Effector memory CD4-positive, alpha-beta T cell (primary cell): ENCODE measurements around the gene HLA-DMA.

Experiments
- DNase-seq, 3 donors: peaks; one replicate each; pipeline ENCODE4 v3.0.0-alpha.2; 2020
- H3K27ac ChIP-seq: 2 replicates; pipeline ENCODE4 v1.7.0; 2013; ENCODE audit warnings: mild to moderate bottlenecking, low read length, moderate library complexity; ENCODE audit not compliant: insufficient read depth, poor library complexity, severe bottlenecking
- H3K27me3 ChIP-seq: replicated peaks from 2 replicates; pipeline ENCODE4 v1.7.0; 2013; ENCODE audit warnings: mild to moderate bottlenecking, low read length; ENCODE audit not compliant: insufficient read depth, control insufficient read depth, poor library complexity, severe bottlenecking
- H3K36me3 ChIP-seq: 2 replicates; pipeline ENCODE4 v1.7.0; 2013; ENCODE audit warnings: mild to moderate bottlenecking, low read length, moderate library complexity; ENCODE audit not compliant: control insufficient read depth, insufficient read depth
- H3K4me1 ChIP-seq: 2 replicates; pipeline ENCODE4 v1.7.0; 2013; ENCODE audit warnings: low read length, mild to moderate bottlenecking; ENCODE audit not compliant: control insufficient read depth, insufficient read depth, poor library complexity, severe bottlenecking
- H3K4me3 ChIP-seq: 2 replicates; pipeline ENCODE4 v1.7.0; 2013; ENCODE audit warnings: low read length, low read depth, mild to moderate bottlenecking; ENCODE audit not compliant: insufficient read depth, poor library complexity, severe bottlenecking
- H3K9me3 ChIP-seq: 2 replicates; pipeline ENCODE4 v1.7.0; 2013; ENCODE audit warnings: mild to moderate bottlenecking, low read length, moderate library complexity; ENCODE audit not compliant: control insufficient read depth

Gene HLA-DMA

GRCh38 chr6:32968867-32969684 lies 16.2 kb upstream of the HLA-DMA start:
- Histone ChIP-seq H3K4me3 (peak overlapping the region; percentile 92), H3K4me1 (peaks cover 26% of the 10 kb centered on the region), H3K9me3 (no peaks in the 10 kb centered on the region), H3K36me3 (peaks cover 10% of the 10 kb centered on the region), H3K27ac (peak overlapping the region; percentile 97), H3K27me3 (no peaks in the 10 kb centered on the region)
- peak in 2 of 3 donors; percentile 43 to 44 for DNase-seq

- peak within 1 kb of the TSS; percentile 92 for H3K4me3 ChIP-seq
- peaks cover 10% of the 10 kb centered on the region for H3K36me3 ChIP-seq
- H3K4me1 ChIP-seq, result peaks cover 25% of the 10 kb centered on the region
- H3K27me3 ChIP-seq, result no peaks in the 10 kb centered on the region
- peak; percentile 92 to 96 (median 94) for DNase-seq
- H3K9me3 ChIP-seq, result no peaks in the 10 kb centered on the region
- peak within 1 kb of the TSS; percentile 97 for H3K27ac ChIP-seq
Observed at GRCh38 chr6:32968093-32968866, 15.4 kb upstream of the HLA-DMA start, which contains the start of gene BRD2. TSS of gene BRD2 (plus strand) at chr6:32968594. CDS start at chr6:32972899, 4,305 bp downstream.

- H3K9me3 ChIP-seq, result no peaks in the 10 kb centered on the region
- H3K4me3 ChIP-seq, result peak overlapping the region; percentile 92
- peaks cover 2% of the 10 kb centered on the region for H3K36me3 ChIP-seq
- peak overlapping the region; percentile 97 for H3K27ac ChIP-seq
- DNase-seq, result no peak
- no peaks in the 10 kb centered on the region for H3K27me3 ChIP-seq
- peaks cover 25% of the 10 kb centered on the region for H3K4me1 ChIP-seq
Observed at GRCh38 chr6:32967151-32968091, 14.5 kb upstream of the HLA-DMA start.

GRCh38 chr6:32964776-32965175 lies 11.9 kb upstream of the HLA-DMA start:
- Histone ChIP-seq H3K4me1 (peaks cover 24% of the 10 kb centered on the region), H3K27ac (no peak overlapping the region), H3K27me3 (no peaks in the 10 kb centered on the region), H3K4me3 (no peak overlapping the region), H3K36me3 (no peaks in the 10 kb centered on the region), H3K9me3 (no peaks in the 10 kb centered on the region)
- DNase-seq, result no peak

GRCh38 chr6:32963866-32964265 lies 11.0 kb upstream of the HLA-DMA start:
- H3K9me3 ChIP-seq, result no peaks in the 10 kb centered on the region
- no peak for DNase-seq
- peaks cover 21% of the 10 kb centered on the region for H3K4me1 ChIP-seq
- no peak overlapping the region for H3K27ac ChIP-seq
- H3K4me3 ChIP-seq, result no peak overlapping the region
- H3K36me3 ChIP-seq, result no peaks in the 10 kb centered on the region
- no peaks in the 10 kb centered on the region for H3K27me3 ChIP-seq

- Histone ChIP-seq H3K36me3 (no peaks in the 10 kb centered on the region), H3K4me3 (no peak overlapping the region), H3K27ac (no peak overlapping the region), H3K4me1 (peaks cover 16% of the 10 kb centered on the region), H3K27me3 (no peaks in the 10 kb centered on the region), H3K9me3 (no peaks in the 10 kb centered on the region)
- DNase-seq, result no peak
Observed at GRCh38 chr6:32962213-32962826, 9.4 kb upstream of the HLA-DMA start.

GRCh38 chr6:32960563-32960962 lies 7.7 kb upstream of the HLA-DMA start:
- Histone ChIP-seq H3K4me3 (no peak overlapping the region), H3K4me1 (no peaks in the 10 kb centered on the region), H3K36me3 (no peaks in the 10 kb centered on the region), H3K9me3 (no peaks in the 10 kb centered on the region), H3K27me3 (no peaks in the 10 kb centered on the region), H3K27ac (no peak overlapping the region)
- no peak for DNase-seq

GRCh38 chr6:32956176-32956575 lies 3.3 kb upstream of the HLA-DMA start:
- Histone ChIP-seq H3K4me1 (peaks cover 7% of the 10 kb centered on the region), H3K36me3 (no peaks in the 10 kb centered on the region), H3K27me3 (no peaks in the 10 kb centered on the region), H3K27ac (no peak overlapping the region), H3K9me3 (no peaks in the 10 kb centered on the region), H3K4me3 (no peak overlapping the region)
- no peak for DNase-seq
